ENCODE data around the gene ELN. TPM values are rescaled to one million over a fixed set of nuclear protein-coding genes. Genes with fewer than 3 reads are reported as not detected.

The ELN gene
- total RNA-seq, 1 experiment from 2014 or later = 0.26 TPM

DNA sequence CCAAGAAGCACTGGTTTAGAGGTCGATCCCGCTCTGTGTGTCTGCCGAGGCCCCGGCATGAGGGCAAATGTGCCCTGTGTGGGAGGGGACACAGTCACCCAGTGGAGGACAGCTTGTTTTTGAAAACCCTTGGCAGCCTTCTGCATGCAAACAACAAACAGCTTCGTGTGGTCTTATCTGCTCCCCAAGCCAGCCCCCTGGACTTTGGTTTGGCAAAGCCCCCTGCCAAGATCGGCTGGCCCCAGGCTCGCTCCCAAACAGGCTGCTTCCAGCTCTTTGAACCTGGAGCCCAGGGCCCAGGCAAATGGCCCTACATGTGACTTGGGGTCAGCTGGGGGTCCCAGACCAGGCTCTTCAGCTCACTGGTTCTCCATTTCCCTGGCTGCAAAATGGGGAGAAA lies 2.9 kb downstream of the ELN start:
- ChIA-PET POLR2A (no interaction called here), CTCF (no interaction called here)
- in situ Hi-C loops (cut with HindIII; ENCODE audit: low pct_unique_long_range_greater_than_20kb, low sequenced_read_pairs) = no loop called here
- no TSS peak for BruUV-seq (replicated peaks)
- Histone ChIP-seq H3K9me3 (ENCODE audit: control insufficient read depth, insufficient read depth, low read depth, low read length) (no peaks in the 10 kb centered on the region), H3K36me3 (ENCODE audit: control insufficient read depth, insufficient read depth, low read length) (no peaks in the 10 kb centered on the region), H3K4me3 (ENCODE audit: low read depth in 2 of 2, low read length in 2 of 2) (no peak overlapping the region), H3K27ac (ENCODE audit: low read length) (no peak overlapping the region), H3K27me3 (ENCODE audit: control insufficient read depth, insufficient read depth, low read length) (no peaks in the 10 kb centered on the region), H3K4me1 (ENCODE audit: control insufficient read depth, insufficient read depth, low read length) (peaks cover 18% of the 10 kb centered on the region)
- no peak for TF ChIP-seq POLR2AphosphoS5 (IDR thresholded peaks at IDR 0.05; ENCODE audit: low read depth, low read length)
- TF ChIP-seq, protein P1, sequence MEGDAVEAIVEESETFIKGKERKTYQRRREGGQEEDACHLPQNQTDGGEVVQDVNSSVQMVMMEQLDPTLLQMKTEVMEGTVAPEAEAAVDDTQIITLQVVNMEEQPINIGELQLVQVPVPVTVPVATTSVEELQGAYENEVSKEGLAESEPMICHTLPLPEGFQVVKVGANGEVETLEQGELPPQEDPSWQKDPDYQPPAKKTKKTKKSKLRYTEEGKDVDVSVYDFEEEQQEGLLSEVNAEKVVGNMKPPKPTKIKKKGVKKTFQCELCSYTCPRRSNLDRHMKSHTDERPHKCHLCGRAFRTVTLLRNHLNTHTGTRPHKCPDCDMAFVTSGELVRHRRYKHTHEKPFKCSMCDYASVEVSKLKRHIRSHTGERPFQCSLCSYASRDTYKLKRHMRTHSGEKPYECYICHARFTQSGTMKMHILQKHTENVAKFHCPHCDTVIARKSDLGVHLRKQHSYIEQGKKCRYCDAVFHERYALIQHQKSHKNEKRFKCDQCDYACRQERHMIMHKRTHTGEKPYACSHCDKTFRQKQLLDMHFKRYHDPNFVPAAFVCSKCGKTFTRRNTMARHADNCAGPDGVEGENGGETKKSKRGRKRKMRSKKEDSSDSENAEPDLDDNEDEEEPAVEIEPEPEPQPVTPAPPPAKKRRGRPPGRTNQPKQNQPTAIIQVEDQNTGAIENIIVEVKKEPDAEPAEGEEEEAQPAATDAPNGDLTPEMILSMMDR (IDR thresholded peaks at IDR 0.05) = no peak
- no peak for TF ChIP-seq TCF7L2 (IDR thresholded peaks at IDR 0.05; ENCODE audit: low read depth, low read length)
- no peak for TF ChIP-seq SIN3A (IDR thresholded peaks at IDR 0.05; ENCODE audit: borderline replicate concordance, insufficient read depth, low read depth, low read length)
- TF ChIP-seq, protein P2, sequence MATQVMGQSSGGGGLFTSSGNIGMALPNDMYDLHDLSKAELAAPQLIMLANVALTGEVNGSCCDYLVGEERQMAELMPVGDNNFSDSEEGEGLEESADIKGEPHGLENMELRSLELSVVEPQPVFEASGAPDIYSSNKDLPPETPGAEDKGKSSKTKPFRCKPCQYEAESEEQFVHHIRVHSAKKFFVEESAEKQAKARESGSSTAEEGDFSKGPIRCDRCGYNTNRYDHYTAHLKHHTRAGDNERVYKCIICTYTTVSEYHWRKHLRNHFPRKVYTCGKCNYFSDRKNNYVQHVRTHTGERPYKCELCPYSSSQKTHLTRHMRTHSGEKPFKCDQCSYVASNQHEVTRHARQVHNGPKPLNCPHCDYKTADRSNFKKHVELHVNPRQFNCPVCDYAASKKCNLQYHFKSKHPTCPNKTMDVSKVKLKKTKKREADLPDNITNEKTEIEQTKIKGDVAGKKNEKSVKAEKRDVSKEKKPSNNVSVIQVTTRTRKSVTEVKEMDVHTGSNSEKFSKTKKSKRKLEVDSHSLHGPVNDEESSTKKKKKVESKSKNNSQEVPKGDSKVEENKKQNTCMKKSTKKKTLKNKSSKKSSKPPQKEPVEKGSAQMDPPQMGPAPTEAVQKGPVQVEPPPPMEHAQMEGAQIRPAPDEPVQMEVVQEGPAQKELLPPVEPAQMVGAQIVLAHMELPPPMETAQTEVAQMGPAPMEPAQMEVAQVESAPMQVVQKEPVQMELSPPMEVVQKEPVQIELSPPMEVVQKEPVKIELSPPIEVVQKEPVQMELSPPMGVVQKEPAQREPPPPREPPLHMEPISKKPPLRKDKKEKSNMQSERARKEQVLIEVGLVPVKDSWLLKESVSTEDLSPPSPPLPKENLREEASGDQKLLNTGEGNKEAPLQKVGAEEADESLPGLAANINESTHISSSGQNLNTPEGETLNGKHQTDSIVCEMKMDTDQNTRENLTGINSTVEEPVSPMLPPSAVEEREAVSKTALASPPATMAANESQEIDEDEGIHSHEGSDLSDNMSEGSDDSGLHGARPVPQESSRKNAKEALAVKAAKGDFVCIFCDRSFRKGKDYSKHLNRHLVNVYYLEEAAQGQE (IDR thresholded peaks at IDR 0.05; ENCODE audit: insufficient read depth in 1 of 2, low read depth in 2 of 2, low read length in 1 of 2) = no peak
- ATAC-seq = no peak
- intact Hi-C loops (cut with micrococcal nuclease; ENCODE audit: unreplicated experiment) = no loop called here
- DNase-seq (ENCODE audit: low read depth, low spot score) = no peak

GRCh38 chr7:74031403-74032190 lies 3.6 kb downstream of the ELN start:
- no TSS peak for BruUV-seq (replicated peaks)
- DNase-seq (ENCODE audit: low read depth, low spot score) (no peak), ATAC-seq (no peak)
- no peaks in the 10 kb centered on the region for H3K36me3 ChIP-seq (ENCODE audit: control insufficient read depth, insufficient read depth, low read length)
- ChIA-PET POLR2A (interaction anchor here (0.6 kb wide), 1 partner anchor 139 kb away, joined by 4 read pairs; no protein-coding TSS in a partner anchor), CTCF (no interaction called here)
- H3K27me3 ChIP-seq (ENCODE audit: control insufficient read depth, insufficient read depth, low read length) = no peaks in the 10 kb centered on the region
- H3K4me1 ChIP-seq (ENCODE audit: control insufficient read depth, insufficient read depth, low read length) = peaks cover 17% of the 10 kb centered on the region
- in situ Hi-C loops (cut with HindIII; ENCODE audit: low pct_unique_long_range_greater_than_20kb, low sequenced_read_pairs) (no loop called here), intact Hi-C loops (cut with micrococcal nuclease; ENCODE audit: unreplicated experiment) (no loop called here)
- TF ChIP-seq TCF7L2 (IDR thresholded peaks at IDR 0.05; ENCODE audit: low read depth, low read length) (no peak), SIN3A (IDR thresholded peaks at IDR 0.05; ENCODE audit: borderline replicate concordance, insufficient read depth, low read depth, low read length) (no peak), POLR2AphosphoS5 (IDR thresholded peaks at IDR 0.05; ENCODE audit: low read depth, low read length) (no peak)
- TF ChIP-seq, protein P1 (IDR thresholded peaks at IDR 0.05) = no peak
- TF ChIP-seq, protein P2 (IDR thresholded peaks at IDR 0.05; ENCODE audit: insufficient read depth in 1 of 2, low read depth in 2 of 2, low read length in 1 of 2) = no peak
- H3K4me3 ChIP-seq (ENCODE audit: low read depth in 2 of 2, low read length in 2 of 2) = no peak overlapping the region
- no peaks in the 10 kb centered on the region for H3K9me3 ChIP-seq (ENCODE audit: control insufficient read depth, insufficient read depth, low read depth, low read length)
- no peak overlapping the region for H3K27ac ChIP-seq (ENCODE audit: low read length)
